HG03520 (cell line): ENCODE results near the gene TOMM6.
A peak's percentile ranks its signal among the peaks of the same experiment; 100 is the strongest.

Source experiments
- ATAC-seq: cut with Tn5 transposase; IDR thresholded peaks from one replicate; pipeline ENCODE4 v1.9.1; 2021; ENCODE audit warnings: mild to moderate bottlenecking, moderate library complexity; ENCODE audit not compliant: unreplicated experiment

Gene TOMM6

DNA sequence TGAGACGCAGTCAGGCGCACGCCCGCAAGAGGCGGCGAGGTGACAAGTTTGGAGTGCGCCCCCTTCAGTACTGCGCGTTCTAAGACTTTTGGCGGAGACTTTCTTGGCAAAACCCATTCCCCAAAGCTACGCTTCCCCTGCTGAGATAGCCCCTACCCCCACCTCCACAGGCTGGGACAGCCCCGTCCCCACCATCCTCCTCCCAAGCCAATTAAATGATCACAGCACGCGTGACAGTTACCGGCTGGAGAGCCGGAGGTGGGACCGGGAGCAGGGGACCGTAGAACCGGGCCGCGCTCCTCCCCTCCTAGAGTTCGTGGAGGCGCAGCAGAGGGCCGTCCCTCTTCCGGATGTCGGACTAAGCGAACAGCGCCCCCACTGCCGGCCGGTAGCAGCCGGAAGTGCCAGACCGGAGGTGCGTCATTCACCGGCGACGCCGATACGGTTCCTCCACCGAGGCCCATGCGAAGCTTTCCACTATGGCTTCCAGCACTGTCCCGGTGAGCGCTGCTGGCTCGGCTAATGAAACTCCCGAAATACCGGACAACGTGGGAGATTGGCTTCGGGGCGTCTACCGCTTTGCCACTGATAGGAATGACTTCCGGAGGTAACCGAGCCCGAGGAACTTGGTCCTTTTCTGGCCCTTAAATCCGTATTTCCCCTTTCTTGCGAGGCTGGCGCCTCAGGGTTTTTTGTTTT is at the start of gene TOMM6:
TOMM6 (plus strand) TSS at position 476 of the 699 bp plus-strand sequence; CDS start at position 480, 4 bp downstream.
- ATAC-seq = peak; percentile 69

DNA sequence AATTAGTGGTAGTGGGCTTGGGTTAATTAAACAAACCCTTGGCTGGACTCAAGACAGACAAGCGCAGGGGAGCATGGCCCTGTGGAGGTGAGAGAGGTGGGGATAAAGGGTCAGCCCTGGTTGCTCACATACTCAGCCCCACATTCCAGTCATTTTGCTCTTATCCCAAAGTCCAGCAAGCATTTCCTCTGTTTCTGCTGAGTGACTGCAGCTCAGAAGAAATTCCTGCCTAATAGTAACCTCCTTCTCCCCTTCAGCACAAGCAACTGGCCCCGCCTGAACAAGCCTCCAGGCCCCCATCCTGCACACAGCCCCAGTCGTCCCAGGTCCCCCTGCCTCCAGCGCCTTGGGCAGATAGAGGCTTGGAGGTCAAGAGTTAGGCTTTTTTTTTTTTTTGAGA is 48.5 kb upstream of the TOMM6 start:
- ATAC-seq = no peak

DNA sequence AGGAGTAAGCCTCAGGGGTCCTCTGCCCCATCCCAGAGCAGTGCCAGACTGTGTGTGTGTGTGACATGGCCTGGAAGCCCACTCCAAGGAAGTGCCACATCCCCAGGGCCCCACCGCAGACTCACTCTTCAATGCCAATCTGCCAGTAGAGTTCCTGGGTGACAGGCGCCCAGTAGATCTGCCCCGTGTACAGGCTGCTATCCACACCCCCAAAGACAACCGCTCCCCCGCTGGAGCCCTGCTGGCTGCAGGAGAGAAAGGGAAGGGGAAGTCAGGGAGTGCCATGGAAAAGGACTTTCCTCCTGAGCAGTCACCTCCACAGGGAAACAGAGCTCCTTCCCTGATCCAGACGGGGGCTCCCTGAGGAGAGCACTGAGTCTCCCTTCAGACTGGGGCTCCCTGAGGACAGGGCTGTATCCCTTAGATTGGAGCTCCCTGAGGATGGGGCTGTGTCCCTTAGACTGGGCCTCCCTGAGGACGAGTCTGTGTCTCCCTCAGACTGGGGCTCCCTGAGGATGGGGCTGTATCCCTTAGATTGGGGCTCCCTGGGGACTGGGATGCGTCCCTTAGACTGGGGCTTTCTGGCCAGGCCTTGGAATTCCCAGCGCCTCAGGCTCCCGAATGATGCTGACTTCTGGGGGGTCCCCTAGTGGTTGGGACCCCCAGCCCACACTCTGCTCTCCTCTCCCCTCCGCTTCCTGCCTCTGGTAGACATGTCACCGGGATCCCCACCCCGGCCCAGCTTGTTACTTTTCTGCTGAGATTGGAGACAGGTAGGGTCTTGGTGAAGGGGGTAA is 46.9 kb upstream of the TOMM6 start:
- ATAC-seq = no peak

DNA sequence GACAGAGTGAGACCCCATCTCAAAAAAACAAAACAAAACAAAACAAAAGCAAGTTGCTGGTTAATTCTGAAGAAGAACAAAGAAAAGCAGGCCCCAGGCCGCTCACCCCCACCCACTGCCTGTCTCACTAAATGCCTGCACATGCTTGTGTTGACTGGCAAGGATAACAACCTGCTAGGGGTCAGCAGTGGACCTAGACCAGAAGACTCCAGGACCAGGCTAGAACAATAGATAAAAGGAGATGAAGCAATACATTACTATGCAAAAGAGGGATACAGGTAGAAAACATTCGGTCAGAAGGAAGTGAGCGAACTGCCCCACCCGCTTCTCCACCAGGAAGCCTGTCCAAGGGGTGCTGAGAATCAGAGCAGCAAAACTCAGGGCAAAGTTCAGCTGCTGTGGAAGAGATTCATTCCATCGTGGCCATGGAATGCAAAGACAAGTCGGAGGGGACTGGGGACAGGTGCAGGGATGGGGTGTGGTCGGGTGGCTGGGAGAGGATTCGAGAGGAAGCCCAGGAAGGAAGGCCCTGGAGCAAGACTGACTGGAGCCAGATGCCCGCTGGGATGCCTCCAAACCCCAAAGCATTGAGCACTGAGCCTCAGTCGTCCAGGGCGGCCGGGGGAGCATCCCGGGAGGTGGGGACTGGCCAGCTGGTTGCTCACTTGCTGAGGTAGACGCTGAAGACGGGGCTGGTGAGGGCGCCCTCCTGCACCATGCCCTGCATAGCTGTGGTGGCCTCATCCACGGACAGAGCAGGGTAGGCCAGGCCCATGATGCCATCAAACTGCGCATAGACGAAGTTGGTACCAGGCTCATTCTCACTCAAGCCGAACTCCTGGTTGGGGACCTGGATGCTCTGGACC is 45.6 kb upstream of the TOMM6 start:
- ATAC-seq = no peak

DNA sequence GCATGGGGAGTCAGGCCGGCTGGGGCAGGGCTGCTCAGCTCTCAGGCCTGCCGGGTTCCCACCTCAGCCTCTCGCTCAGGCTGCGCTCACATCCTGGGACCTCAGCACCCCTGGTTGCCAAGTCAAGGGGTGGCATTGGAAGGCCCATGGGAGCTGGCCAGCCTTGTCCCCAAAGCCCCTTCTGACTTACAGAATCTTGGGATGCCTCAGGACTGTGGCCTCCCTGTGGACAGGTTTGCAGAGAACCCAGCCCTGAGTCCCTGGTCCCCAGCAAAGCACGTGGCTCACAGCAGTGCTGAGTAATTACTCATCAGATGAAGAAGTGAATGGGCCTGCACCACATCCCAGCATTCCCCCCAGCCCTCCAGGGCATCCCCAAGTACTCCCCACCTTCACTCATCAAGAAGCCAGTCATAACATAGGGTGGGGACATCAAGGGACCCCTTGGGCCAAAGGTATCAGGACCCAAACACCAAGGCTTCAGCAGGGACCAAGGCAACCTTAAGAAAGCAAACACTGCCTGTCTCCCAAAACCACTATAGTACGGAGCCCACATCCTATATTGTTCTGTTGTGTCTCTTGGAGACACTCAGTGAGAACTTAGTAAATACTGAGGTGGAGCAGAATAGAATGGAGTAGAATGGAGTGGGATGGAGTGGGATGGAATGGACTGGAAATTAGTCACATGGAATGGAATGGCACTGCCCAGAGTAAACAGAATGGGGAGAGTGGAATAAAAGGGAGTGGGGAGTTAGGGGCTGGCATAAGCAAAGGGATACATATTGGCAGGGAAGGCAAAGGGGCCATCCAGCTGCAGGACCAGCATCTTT is 43.9 kb upstream of the TOMM6 start:
- ATAC-seq = no peak

DNA sequence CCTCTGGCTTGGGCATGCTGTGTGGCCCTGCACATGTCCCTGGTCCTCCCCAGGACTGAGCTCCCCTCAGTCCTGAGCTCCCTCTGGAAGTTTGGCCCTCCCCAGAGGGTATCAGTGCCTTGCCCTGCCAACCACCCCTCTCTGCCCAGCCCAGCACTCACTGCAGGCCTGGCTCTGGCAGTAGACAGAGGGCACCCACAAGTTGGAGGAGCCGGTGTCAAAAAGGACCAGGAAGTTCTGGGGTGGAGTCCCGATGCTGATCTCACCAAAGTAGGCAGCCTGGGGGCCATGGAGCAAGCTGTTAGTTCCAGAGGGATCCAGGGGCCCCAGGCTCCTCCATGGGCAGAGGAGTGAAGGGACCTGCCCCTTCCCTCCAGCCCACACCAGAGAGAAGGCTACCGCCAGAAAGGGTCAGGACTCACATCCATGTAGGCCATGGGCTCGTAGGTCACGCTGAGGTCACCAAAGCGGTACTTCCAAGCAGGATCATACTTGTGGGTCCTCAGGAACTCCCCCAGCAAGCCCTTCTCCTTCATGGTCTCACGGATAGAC is 43.2 kb upstream of the TOMM6 start:
- no peak for ATAC-seq

DNA sequence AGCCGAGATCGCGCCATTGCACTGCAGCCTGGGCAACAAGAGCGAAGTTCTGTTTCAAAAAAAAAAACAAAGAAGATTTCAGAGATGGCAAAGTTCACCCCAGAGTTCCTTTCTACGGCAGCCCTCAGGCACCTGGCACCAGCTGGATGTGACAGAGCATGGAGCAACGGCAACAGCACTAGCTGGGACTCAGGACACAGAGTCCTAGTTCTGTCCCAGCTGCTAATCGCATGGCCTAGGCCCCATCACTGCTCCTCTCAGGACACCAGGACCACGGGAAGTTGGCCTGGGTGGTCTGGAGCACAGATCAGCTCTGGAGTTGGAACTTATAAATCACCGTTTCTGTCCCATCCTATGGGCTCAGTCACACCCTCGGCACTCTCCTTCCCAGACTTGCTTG is 41.4 kb upstream of the TOMM6 start:
- ATAC-seq = no peak

DNA sequence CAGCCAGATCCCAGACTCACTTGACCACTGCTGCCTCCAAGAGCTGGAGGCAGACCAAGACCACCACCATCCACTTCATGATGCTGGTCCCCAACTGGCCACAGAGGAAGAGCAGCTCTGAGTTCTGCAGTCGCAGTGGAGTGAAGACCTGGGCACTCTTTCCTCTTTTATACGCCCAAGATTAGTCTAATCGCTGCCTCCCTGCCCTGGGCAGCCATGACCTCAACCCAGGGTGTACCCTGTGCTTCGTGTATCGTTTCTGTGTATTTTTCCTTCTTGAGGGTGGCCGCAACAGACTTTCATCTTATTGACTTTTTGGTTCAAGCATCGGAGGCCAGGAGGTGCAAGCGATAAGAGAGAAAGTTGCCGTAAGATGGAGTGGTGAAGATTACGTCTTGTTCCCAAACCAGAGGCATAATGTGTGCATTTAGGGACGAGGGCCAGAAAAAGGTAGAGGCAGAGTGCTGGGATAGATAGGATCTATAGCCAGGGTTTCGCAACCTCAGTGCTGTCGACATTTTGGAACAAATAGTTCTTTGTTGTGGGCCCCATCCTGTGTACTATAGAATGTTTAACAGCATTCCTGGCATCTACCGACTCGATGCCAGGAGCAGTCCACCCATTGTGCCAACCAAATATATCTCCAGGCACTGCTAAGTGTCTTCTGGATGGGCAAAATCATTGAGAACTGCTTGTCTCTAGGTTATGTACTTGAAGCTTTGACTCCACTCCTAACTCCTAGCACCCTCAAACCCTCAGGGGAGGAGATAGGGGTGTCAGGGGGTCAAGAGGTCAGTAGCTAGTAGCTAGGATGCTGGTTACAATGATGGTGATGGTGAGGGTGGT is 40.0 kb upstream of the TOMM6 start, which contains the start of gene PGC:
PGC (minus strand) TSS at position 142 of the 846 bp plus-strand sequence; CDS start at position 79, 63 bp downstream.
- ATAC-seq = no peak

DNA sequence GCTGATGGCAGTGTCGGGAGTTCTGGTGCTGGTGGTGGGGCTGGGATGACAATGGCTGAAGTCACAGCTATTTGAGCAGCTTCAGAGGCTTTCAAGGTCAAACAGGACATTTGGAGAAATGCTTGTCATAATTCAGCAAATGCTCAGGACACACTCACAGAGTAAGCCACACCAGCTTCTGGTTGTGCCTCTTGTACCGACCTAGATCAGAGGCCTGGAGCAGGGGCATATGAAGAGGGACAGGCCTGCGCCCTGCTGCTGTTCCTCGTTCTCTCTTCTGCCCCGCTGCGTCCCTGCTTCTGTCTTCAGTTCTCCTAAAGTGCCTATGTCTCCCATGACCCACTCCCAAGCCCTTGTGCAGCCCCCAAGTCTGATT is 39.4 kb upstream of the TOMM6 start:
- ATAC-seq = no peak

DNA sequence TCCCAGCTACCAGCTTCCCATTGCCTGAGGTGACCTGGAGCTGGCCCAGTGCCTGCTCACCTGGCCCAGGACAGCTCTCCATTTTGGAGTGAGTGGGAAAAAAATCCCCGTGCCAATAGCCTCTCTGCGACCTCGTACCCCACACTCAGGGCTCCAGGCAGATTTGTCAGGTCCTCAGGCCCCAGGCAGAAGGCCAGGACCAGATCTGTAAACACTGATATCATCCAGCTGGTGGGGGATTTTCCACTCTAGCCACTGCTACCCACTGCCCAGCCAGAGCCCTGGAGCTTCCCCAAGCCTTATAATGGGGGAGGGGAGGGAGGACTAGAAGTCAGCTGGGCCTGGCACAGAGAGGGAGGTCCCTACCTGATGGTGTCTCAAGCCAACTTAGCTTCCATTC is 39.0 kb upstream of the TOMM6 start:
- ATAC-seq = no peak

DNA sequence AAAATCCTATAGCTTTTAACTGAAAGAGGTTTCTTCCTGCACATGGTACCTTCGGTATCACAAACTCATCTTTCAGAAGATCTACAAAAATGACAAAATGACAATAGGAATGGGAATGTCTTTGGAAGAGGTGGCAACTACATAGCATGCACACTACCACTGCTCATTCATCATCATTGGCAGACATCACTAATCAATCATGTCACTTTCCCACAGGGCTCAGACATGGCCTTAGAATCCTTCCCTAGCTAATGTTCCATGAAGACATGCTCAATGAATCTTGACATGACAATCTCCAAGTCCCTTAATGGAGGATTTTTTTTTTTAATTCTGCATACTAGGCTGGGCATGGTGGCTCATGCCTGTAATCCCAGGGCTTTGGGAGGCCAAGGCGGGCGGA is 37.1 kb upstream of the TOMM6 start:
- ATAC-seq = no peak

DNA sequence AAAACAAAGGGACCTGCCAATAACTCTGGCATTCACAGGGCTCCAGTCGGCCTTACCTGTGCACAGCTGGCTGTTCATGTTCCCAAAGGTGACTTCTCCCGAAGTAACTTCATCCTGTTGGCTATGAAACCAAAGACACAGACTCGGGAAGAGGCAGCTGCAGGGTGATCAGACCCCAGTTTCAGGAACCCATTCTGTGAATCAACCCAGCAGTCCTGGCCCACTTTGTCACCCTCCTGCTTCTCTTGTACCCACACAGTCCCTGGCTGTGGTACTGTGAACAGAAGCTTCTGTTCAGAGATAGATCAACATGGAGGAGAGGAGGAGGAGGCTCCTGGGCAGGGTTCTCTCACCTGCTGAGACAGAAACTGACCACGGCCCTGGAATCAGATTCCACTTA is 31.6 kb upstream of the TOMM6 start:
- ATAC-seq = no peak

DNA sequence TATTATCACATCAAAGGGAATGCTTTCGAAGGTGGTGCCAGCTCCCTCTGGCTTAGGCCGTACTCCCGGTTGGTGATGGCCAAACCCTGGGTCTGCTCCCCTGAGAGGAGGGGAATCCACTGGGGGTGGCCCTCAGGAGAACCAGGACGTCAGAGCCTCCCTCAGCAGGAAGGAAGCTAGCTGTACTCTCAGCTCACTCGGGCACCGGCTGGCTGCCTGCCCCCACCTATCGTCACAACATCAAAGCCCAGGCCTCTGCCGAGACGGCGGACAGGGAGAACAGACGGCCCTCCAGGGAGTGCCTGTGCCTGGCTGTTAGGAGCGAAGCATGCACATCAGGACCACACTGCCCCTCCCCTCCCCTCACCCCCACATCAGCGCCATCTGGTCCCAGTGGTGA is 31.1 kb upstream of the TOMM6 start:
- ATAC-seq = no peak

DNA sequence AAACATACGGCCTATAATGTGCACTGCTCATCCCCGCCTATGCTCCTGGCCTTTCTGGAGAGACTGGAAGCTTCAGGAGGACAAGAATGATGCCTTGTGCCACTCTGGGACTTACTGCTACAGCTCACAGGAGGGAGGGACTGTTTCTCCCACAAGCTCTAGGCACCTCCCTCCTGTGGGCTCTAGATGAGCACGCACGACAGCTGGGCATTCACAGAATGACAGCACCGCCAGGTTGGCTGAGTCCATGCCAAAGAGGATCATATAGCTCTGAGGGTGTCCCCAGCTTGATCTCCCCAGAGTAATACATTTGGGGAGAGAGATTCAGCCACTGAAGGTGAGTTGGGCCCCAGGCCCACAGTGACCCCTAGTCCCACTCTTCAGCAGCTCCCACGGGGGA is 30.2 kb upstream of the TOMM6 start:
- no peak for ATAC-seq

DNA sequence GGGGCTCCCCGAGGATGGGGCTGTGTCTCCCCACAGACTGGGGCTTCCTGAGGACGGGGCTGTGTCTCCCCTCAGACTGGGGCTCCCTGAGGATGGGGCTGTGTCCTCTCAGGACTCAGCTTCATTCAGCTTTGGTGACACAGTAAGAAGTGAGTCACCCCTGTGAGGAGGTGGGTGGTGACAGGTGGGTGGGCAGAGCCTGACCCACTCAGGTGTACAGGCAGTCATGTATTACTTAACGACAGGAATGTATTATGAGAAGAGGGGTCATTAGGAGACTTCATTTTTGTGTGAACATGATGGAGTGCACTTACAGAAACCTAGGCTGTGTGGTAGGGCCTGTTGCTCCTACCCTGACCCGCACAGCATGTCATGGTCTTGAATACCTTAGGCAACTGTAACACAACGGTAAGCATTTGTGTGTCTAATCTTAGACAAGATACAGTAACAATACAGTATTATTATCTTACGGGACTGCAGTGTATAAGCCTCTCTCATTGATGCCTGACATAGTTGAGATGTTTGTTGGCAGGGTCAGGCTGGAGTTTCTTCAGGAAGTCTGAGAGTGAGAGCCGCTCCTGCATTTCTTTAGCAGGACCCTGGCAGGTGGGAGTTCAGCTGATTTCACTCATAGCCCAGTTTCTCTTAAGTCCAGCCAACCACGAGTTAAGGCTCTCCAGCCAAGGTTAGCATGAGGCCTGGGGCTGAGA is 29.4 kb upstream of the TOMM6 start:
- no peak for ATAC-seq

DNA sequence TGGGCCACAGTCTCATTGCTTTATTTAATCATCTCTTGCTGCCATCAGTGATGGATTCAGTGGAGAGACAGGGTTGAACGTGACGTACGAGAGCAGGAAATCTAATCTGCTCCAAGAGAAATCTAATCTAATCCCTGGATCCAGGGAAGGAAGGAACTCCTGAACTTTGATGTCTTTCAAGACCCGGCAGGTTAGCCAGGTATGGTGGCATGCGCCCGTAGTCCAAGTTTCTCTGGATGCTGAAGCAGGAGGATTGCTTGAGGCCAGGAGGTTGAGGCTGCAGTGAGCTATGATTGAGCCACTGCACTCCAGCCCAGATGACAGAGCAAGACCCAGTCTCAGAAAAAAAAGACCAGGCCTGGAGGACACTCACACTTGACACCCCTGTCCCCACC is 28.9 kb upstream of the TOMM6 start:
- ATAC-seq = no peak

DNA sequence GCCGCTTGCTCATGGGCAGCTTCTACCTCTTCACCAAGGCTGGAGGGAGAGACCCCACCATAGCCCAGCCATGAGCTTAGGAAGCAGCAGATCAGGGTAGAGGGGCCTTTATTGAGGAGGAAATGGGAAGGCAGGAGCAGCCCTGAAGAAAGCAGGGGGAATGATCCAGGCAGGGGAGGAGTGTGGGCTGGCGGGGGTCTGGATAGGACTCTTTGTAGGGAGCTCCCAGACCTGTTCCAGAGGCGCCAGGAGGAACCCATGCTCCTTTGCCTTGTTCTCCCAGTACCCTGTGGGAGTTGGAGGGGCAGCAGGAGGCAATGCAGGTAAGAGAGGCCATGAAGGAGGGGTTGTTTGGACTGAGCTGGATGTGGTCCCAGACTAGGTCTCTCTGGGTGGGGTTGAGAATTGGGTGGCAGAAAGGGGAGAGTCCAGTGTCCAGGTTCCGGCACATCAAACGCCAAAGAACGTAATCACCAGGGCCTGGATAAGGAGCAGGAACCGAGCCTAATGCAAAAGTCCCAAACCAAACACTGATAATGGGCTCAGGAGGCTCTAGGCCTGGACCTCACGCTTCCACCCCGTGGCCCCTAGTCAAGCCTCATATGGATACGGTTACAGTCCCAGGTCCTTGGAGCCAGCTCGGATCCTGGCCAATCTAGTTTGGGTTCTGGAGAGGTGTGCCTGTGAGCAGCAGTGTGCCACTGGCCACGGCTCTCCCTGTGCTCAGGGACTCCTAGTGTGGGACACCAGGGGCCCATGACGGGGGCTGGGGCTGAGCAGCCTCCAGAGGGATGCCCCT is 28.2 kb upstream of the TOMM6 start:
- ATAC-seq = no peak
